CD14-positive monocyte (primary cell): ENCODE data around the gene CAST. TPM values are rescaled to one million over a fixed set of nuclear protein-coding genes. Genes with fewer than 3 reads are reported as not detected.
A peak's percentile ranks its signal among the peaks of the same experiment; 100 is the strongest.

ENCODE experiments used
- DNase-seq, 3 donors: peaks; one replicate each; pipeline ENCODE4 v3.0.0-alpha.2; 2011 to 2022
- H2AFZ ChIP-seq: 2 replicates; pipeline ENCODE4 v1.6.0; 2012; ENCODE audit warnings: mild to moderate bottlenecking, low read depth, low read length, inconsistent platforms; ENCODE audit not compliant: insufficient read depth, poor library complexity, severe bottlenecking
- H3K27ac ChIP-seq, 2 donors: 1 replicate in 1 of 2; 2 replicates in 1 of 2; pipeline ENCODE4 v1.5.1; 2012 to 2013; ENCODE audit warnings: low read length in 2 of 2, control low read depth in 1 of 2, inconsistent platforms in 1 of 2, low read depth in 1 of 2, mild to moderate bottlenecking in 1 of 2
- H3K27me3 ChIP-seq, 2 donors: one replicate each; pipeline versions ENCODE4 v1.6.0 to v1.6.1; 2011 to 2013; ENCODE audit warnings: low read length in 2 of 2; ENCODE audit not compliant: control insufficient read depth in 2 of 2, insufficient read depth in 2 of 2
- H3K36me3 ChIP-seq, 2 donors: replicated peaks in 1 of 2; 1 replicate in 1 of 2; 2 replicates in 1 of 2; pipeline versions ENCODE4 v1.5.1 to v1.6.1; 2012 to 2013; ENCODE audit warnings: low read length in 2 of 2, control low read depth in 1 of 2, inconsistent platforms in 1 of 2, mild to moderate bottlenecking in 1 of 2; ENCODE audit not compliant: insufficient read depth in 2 of 2, control insufficient read depth in 1 of 2
- H3K4me1 ChIP-seq, 2 donors: 1 replicate in 1 of 2; 2 replicates in 1 of 2; pipeline versions ENCODE4 v1.5.1 to v1.6.1; 2012 to 2013; ENCODE audit warnings: low read length in 2 of 2, control low read depth in 1 of 2, inconsistent platforms in 1 of 2, mild to moderate bottlenecking in 1 of 2, moderate library complexity in 1 of 2; ENCODE audit not compliant: insufficient read depth in 2 of 2, control insufficient read depth in 1 of 2
- H3K4me2 ChIP-seq: replicated peaks from 2 replicates; pipeline ENCODE3; 2012; ENCODE audit warnings: low read length, moderate library complexity, mild to moderate bottlenecking; ENCODE audit not compliant: poor library complexity, severe bottlenecking; ENCODE audit errors: extremely low read depth
- H3K4me3 ChIP-seq, 3 experiments: fragments of 200-600 bp in 1 of 3; sonication (generic) in 1 of 3; replicated peaks in 1 of 3; 1 replicate in 2 of 3; 2 replicates in 1 of 3; pipeline ENCODE4 v1.5.1; 2011 to 2013; ENCODE audit warnings: low read length in 3 of 3, mild to moderate bottlenecking in 3 of 3, control low read depth in 2 of 3, low read depth in 2 of 3, inconsistent platforms in 1 of 3, moderate library complexity in 1 of 3
- H3K79me2 ChIP-seq: 2 replicates; pipeline ENCODE4 v1.6.0; 2012; ENCODE audit warnings: mild to moderate bottlenecking, control low read depth, inconsistent platforms, low read length, moderate library complexity; ENCODE audit not compliant: insufficient read depth
- H3K9ac ChIP-seq: 2 replicates; pipeline ENCODE4 v1.6.0; 2017; ENCODE audit warnings: low read length, mild to moderate bottlenecking; ENCODE audit not compliant: insufficient read depth, poor library complexity, severe bottlenecking
- H3K9me3 ChIP-seq, 2 donors: replicated peaks in 1 of 2; 1 replicate in 1 of 2; 2 replicates in 1 of 2; pipeline versions ENCODE4 v1.5.1 to v1.6.1; 2012 to 2013; ENCODE audit warnings: low read length in 2 of 2, control low read depth in 1 of 2; ENCODE audit not compliant: control insufficient read depth in 1 of 2, insufficient read depth in 1 of 2
- H4K20me1 ChIP-seq: 2 replicates; pipeline ENCODE4 v1.6.0; 2012; ENCODE audit warnings: mild to moderate bottlenecking, low read length, control low read depth, moderate library complexity; ENCODE audit not compliant: insufficient read depth
- H3K27ac Mint-ChIP-seq, 7 donors: one replicate each; pipeline ENCODE4 v1.8.0; 2020; ENCODE audit warnings: mild to moderate bottlenecking in 7 of 7, mixed read lengths in 7 of 7, moderate library complexity in 6 of 7, inconsistent platforms in 2 of 7
- H3K27me3 Mint-ChIP-seq, 3 donors: one replicate each; pipeline ENCODE4 v1.8.0; 2021 to 2022; ENCODE audit warnings: low read depth in 3 of 3, mild to moderate bottlenecking in 3 of 3, mixed read lengths in 3 of 3, moderate library complexity in 3 of 3, inconsistent platforms in 1 of 3
- H3K36me3 Mint-ChIP-seq, 2 donors: one replicate each; pipeline ENCODE4 v1.8.0; 2020; ENCODE audit warnings: mixed read lengths in 2 of 2, inconsistent platforms in 1 of 2, mild to moderate bottlenecking in 1 of 2
- H3K4me1 Mint-ChIP-seq: one replicate; pipeline ENCODE4 v1.8.0; 2020; ENCODE audit warnings: mild to moderate bottlenecking, mixed read lengths
- H3K4me3 Mint-ChIP-seq, 2 donors: one replicate each; pipeline ENCODE4 v1.8.0; 2020; ENCODE audit warnings: mild to moderate bottlenecking in 2 of 2, mixed read lengths in 2 of 2, moderate library complexity in 1 of 2
- H3K9me3 Mint-ChIP-seq, 7 donors: one replicate each; pipeline ENCODE4 v1.8.0; 2020 to 2022; ENCODE audit warnings: mixed read lengths in 7 of 7, mild to moderate bottlenecking in 6 of 7, moderate library complexity in 6 of 7, inconsistent platforms in 2 of 7
- whole genome bisulfite sequencing: methylation state at CpG from one replicate; pipeline ENCODE4 v1.1.5; 2013; ENCODE audit warnings: missing lambda C conversion rate; ENCODE audit not compliant: insufficient coverage; 5-methylcytosine and 5-hydroxymethylcytosine counted together
- intact Hi-C, 2 donors: fragments of 100-400 bp; cut with micrococcal nuclease; formaldehyde crosslinking; loops; one replicate each; pipeline versions ENCODE4 v1.15.0 to v1.15.1; 2023
- polyA plus RNA-seq, 3 donors: library from polyadenylated mRNA; depleted of rRNA in 1 of 3; unstranded in 2 of 3; stranded (reverse) in 1 of 3; fragments of 300-500 nt in 2 of 3; fragments of >200 nt in 1 of 3; fragmentation: Illumina TruSeq in 2 of 3; gene quantifications; 1 replicate in 2 of 3; 2 replicates in 1 of 3; pipeline ENCODE4 v1.2.3, GENCODE V29; 2012 to 2021
- TF ChIP-seq, protein P1 (sequence below): fragments of 200-600 bp; IDR thresholded peaks from one replicate; pipeline ENCODE4 v1.8.0; 2022; ENCODE audit warnings: antibody characterized with exemption, mild to moderate bottlenecking

Gene CAST
- polyA plus RNA-seq, 3 donors, result 49.6 to 125 (median 76.8) TPM

DNA sequence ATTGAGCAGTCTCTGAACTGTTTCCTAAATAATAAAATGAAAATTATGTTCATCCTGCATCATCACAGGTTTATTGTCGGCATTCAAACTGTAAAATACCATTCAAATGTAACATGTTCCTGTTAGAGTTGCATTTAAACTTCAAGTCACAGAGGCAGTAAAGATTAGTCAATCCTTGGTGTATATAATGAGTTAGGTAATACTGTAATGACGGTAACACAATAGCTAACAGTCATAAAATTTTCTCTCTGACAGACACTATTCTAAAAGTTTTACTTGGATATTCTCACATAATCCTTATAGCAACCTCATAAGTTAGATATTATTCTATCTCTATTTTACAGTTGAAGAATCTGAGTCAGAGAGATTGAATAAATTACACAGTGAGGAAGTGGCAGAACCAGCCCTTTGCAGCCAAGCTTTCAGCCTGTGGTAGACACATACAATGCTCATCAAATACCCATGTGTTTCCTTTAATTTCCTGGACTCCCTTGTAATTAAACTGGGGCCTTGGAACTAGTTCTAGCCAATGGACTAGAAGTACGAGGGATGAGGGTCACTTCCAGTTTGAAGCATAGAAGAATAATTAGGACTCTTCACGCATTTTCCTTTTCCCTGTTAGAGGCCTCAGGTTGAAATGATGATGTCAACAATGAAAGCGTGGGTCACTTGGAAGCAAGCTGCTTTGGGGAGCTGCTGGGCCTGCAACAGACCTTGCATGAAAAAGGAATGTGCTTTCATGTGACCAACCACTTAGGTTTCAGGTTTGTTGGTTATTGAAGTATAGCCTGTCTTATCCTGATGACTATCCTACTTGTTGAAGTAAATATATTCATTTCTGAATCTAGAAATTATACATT lies 12.3 kb upstream of the CAST start:
- peaks cover 53 to 80% of the 10 kb centered on the region in 2 donors for H3K4me1 ChIP-seq
- H3K9me3 ChIP-seq, result no peaks in the 10 kb centered on the region
- peak overlapping the region; percentile 21 for H3K4me2 ChIP-seq
- peak overlapping the region; percentile 41 to 75 for H3K27ac ChIP-seq
- TF ChIP-seq, protein P1, sequence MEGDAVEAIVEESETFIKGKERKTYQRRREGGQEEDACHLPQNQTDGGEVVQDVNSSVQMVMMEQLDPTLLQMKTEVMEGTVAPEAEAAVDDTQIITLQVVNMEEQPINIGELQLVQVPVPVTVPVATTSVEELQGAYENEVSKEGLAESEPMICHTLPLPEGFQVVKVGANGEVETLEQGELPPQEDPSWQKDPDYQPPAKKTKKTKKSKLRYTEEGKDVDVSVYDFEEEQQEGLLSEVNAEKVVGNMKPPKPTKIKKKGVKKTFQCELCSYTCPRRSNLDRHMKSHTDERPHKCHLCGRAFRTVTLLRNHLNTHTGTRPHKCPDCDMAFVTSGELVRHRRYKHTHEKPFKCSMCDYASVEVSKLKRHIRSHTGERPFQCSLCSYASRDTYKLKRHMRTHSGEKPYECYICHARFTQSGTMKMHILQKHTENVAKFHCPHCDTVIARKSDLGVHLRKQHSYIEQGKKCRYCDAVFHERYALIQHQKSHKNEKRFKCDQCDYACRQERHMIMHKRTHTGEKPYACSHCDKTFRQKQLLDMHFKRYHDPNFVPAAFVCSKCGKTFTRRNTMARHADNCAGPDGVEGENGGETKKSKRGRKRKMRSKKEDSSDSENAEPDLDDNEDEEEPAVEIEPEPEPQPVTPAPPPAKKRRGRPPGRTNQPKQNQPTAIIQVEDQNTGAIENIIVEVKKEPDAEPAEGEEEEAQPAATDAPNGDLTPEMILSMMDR, result no peak
- H3K27me3 Mint-ChIP-seq, result peaks cover 0 to 4% (median 0%) of the 10 kb centered on the region in 3 donors
- H3K4me3 Mint-ChIP-seq, result peak overlapping the region in 1 of 2 donors; percentile 61
- peak overlapping the region; percentile 83 to 97 (median 90) for H3K27ac Mint-ChIP-seq
- no peaks in the 10 kb centered on the region for H3K79me2 ChIP-seq
- intact Hi-C loops, result no loop called here
- DNase-seq, result peak; percentile 36 to 70 (median 54)
- H3K4me1 Mint-ChIP-seq, result peaks cover 68% of the 10 kb centered on the region
- peaks cover 0 to 3% (median 0%) of the 10 kb centered on the region in 7 donors for H3K9me3 Mint-ChIP-seq
- peak overlapping the region in 1 of 3 experiments; percentile 16 for H3K4me3 ChIP-seq
- no peak overlapping the region for H3K9ac ChIP-seq
- H3K36me3 ChIP-seq, result no peaks in the 10 kb centered on the region
- no peak overlapping the region for H2AFZ ChIP-seq
- no peaks in the 10 kb centered on the region for H3K27me3 ChIP-seq
- H4K20me1 ChIP-seq, result no peaks in the 10 kb centered on the region
- H3K36me3 Mint-ChIP-seq, result no peaks in the 10 kb centered on the region
- 92% methylated on average over 2 of the region's 5 CpGs for WGBS

DNA sequence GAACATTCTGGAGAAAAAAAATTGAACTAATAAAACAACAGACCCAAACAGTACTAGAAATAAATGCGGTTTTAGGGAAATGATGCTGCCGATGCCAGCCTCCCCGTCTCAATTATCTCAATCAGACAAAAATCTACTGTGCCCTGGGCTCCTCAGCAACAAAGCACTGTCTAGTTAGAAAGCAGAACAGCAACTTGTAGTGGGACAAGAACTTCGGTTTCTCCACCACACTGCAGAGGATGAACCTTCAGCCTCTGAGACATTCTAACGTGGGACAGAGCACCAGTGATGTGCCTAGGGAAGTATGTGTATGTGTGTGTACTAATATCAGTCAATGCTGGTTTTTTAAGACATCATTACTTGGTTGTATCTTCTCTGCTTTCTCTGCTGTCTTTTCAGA lies 11.1 kb upstream of the CAST start:
- no peaks in the 10 kb centered on the region for H3K27me3 ChIP-seq
- TF ChIP-seq, protein P1, result no peak
- no peak overlapping the region for H3K4me2 ChIP-seq
- H3K36me3 ChIP-seq, result no peaks in the 10 kb centered on the region
- H3K27ac ChIP-seq, result peak overlapping the region in 1 of 2 donors; percentile 39
- DNase-seq, result peak; percentile 43 to 46 (median 46)
- H3K4me1 ChIP-seq, result peaks cover 63 to 91% of the 10 kb centered on the region in 2 donors
- H4K20me1 ChIP-seq, result no peaks in the 10 kb centered on the region
- WGBS, result 65% methylated on average over 2 of the region's 5 CpGs
- intact Hi-C loops, result no loop called here
- Mint-ChIP-seq H3K27ac (peak overlapping the region; percentile 15 to 87 (median 72)), H3K4me3 (no peak overlapping the region), H3K9me3 (peaks cover 0 to 3% (median 0%) of the 10 kb centered on the region in 7 donors), H3K4me1 (peaks cover 79% of the 10 kb centered on the region), H3K36me3 (peaks cover 0 to 2% of the 10 kb centered on the region in 2 donors), H3K27me3 (peaks cover 0 to 4% (median 0%) of the 10 kb centered on the region in 3 donors)
- no peaks in the 10 kb centered on the region for H3K9me3 ChIP-seq
- H3K79me2 ChIP-seq, result no peaks in the 10 kb centered on the region
- no peak overlapping the region for H3K9ac ChIP-seq
- H3K4me3 ChIP-seq, result no peak overlapping the region
- no peak overlapping the region for H2AFZ ChIP-seq
